Sigmoid colon (tissue), 7 donors: Measurements from ENCODE around the gene VPS13D. TPM values are rescaled to one million over a fixed set of nuclear protein-coding genes. Genes with fewer than 3 reads are reported as not detected.

ENCODE experiments used
- DNase-seq: peaks from one replicate; pipeline ENCODE4 v3.0.0-alpha.2; 2019
- H3K27ac ChIP-seq, 4 donors: fragments of 200-600 bp; sonication (generic); one replicate each; pipeline ENCODE4 v1.5.1; 2016 to 2019; ENCODE audit warnings: mild to moderate bottlenecking in 1 of 4
- H3K27me3 ChIP-seq, 3 donors: fragments of 200-600 bp; sonication (generic); one replicate each; pipeline ENCODE4 v1.5.1; 2019; ENCODE audit warnings: mild to moderate bottlenecking in 1 of 3
- H3K36me3 ChIP-seq, 4 donors: fragments of 200-600 bp; sonication (generic); one replicate each; pipeline ENCODE4 v1.5.1; 2016 to 2019
- H3K4me1 ChIP-seq, 4 donors: fragments of 200-600 bp; sonication (generic); one replicate each; pipeline ENCODE4 v1.5.1; 2017 to 2019
- H3K4me3 ChIP-seq, 4 donors: fragments of 200-600 bp; sonication (generic); one replicate each; pipeline ENCODE4 v1.5.1; 2017 to 2019; ENCODE audit warnings: mild to moderate bottlenecking in 2 of 4, moderate library complexity in 1 of 4
- H3K9me3 ChIP-seq, 4 donors: fragments of 200-600 bp in 3 of 4; sonication (generic) in 3 of 4; one replicate each; pipeline versions ENCODE4 v1.5.1 to v1.6.1; 2013 to 2019
- EP300 ChIP-seq, 4 donors: sonication (generic); formaldehyde crosslinking; IDR thresholded peaks; one replicate each; pipeline ENCODE4 v1.6.1; 2017; ENCODE audit warnings: antibody characterized with exemption in 4 of 4
- POLR2A ChIP-seq, 2 donors: fragments of 450-650 bp; IDR thresholded peaks; one replicate each; pipeline ENCODE4 v1.6.1; 2016; ENCODE audit warnings: antibody characterized with exemption in 2 of 2, mild to moderate bottlenecking in 2 of 2, moderate library complexity in 2 of 2
- POLR2AphosphoS5 ChIP-seq, 4 donors: sonication (generic); formaldehyde crosslinking; IDR thresholded peaks; one replicate each; pipeline ENCODE4 v1.6.1; 2017; ENCODE audit warnings: antibody characterized with exemption in 4 of 4
- WGBS, 2 donors: extraction: QIAGEN DNeasy Blood & Tissue Kit; methylation state at CpG; one replicate each; pipeline ENCODE4 v1.1.7; 2013; 5-methylcytosine and 5-hydroxymethylcytosine counted together
- intact Hi-C: fragments of 100-400 bp; cut with DNase I; formaldehyde crosslinking; loops from one replicate; pipeline ENCODE4 v1.15.1; 2023
- polyA plus RNA-seq, 3 donors: library from polyadenylated mRNA; stranded (reverse); fragments of 200-250 nt; gene quantifications; one replicate each; pipeline ENCODE4 v1.2.3, GENCODE V29; 2013
- total RNA-seq, 4 donors: library from RNA; depleted of rRNA; stranded (reverse); fragments of >200 nt; gene quantifications; one replicate each; pipeline ENCODE4 v1.1.0, GENCODE V29; 2016
- TF ChIP-seq, protein P1 (sequence below), 4 experiments: fragments of 450-650 bp in 3 of 4; fragments of 200-600 bp in 1 of 4; IDR thresholded peaks; one replicate each; pipeline ENCODE4 v1.5.1; 2016 to 2019; ENCODE audit warnings: antibody characterized with exemption in 4 of 4, mild to moderate bottlenecking in 3 of 4, moderate library complexity in 2 of 4
- donor health status: healthy with polysubstance abuse.
- donor health status: Bipolar disorder and iron deficiency.
- donor health status: healthy.

The VPS13D gene
- total and polyA plus RNA-seq, 7 donors = 7.6 to 90.8 (median 49.7) TPM

DNA sequence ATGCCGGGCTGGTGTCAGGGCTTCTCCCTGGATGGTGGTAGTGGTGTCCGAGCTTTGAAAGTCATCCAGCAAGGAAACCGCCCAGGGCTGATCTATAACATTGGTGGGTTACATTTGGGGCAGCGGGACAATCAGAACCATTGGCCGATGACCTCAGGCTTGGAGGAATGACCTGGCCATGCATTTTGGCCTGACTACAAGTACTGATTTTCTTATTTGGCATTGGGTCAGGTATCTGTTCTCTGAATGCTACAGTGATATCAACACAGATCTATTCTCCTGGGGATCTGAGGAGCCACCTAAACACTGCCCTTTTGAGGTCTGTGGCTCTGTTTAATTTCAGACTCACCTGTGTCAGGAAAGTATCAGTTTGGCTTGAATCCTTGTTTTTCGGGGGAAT lies 128.7 kb downstream of the VPS13D start:
- WGBS, 2 donors = 96 to 97% methylated on average over 6 of the region's 6 CpGs
- intact Hi-C loops = no loop called here
- no peak for DNase-seq
- TF ChIP-seq EP300 (IDR thresholded peaks at IDR 0.05) = no peak
- no peak for TF ChIP-seq POLR2A (IDR thresholded peaks at IDR 0.05)
- TF ChIP-seq POLR2AphosphoS5 (IDR thresholded peaks at IDR 0.05) = no peak
- TF ChIP-seq, protein P1, sequence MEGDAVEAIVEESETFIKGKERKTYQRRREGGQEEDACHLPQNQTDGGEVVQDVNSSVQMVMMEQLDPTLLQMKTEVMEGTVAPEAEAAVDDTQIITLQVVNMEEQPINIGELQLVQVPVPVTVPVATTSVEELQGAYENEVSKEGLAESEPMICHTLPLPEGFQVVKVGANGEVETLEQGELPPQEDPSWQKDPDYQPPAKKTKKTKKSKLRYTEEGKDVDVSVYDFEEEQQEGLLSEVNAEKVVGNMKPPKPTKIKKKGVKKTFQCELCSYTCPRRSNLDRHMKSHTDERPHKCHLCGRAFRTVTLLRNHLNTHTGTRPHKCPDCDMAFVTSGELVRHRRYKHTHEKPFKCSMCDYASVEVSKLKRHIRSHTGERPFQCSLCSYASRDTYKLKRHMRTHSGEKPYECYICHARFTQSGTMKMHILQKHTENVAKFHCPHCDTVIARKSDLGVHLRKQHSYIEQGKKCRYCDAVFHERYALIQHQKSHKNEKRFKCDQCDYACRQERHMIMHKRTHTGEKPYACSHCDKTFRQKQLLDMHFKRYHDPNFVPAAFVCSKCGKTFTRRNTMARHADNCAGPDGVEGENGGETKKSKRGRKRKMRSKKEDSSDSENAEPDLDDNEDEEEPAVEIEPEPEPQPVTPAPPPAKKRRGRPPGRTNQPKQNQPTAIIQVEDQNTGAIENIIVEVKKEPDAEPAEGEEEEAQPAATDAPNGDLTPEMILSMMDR (IDR thresholded peaks at IDR 0.05) = no peak
- peaks cover 0 to 18% (median 18%) of the 10 kb centered on the region in 4 donors for H3K4me1 ChIP-seq
- H3K27ac ChIP-seq = no peak overlapping the region
- no peaks in the 10 kb centered on the region for H3K27me3 ChIP-seq
- peaks cover 15 to 68% (median 23%) of the 10 kb centered on the region in 4 donors for H3K36me3 ChIP-seq
- H3K9me3 ChIP-seq = no peaks in the 10 kb centered on the region
- no peak overlapping the region for H3K4me3 ChIP-seq

DNA sequence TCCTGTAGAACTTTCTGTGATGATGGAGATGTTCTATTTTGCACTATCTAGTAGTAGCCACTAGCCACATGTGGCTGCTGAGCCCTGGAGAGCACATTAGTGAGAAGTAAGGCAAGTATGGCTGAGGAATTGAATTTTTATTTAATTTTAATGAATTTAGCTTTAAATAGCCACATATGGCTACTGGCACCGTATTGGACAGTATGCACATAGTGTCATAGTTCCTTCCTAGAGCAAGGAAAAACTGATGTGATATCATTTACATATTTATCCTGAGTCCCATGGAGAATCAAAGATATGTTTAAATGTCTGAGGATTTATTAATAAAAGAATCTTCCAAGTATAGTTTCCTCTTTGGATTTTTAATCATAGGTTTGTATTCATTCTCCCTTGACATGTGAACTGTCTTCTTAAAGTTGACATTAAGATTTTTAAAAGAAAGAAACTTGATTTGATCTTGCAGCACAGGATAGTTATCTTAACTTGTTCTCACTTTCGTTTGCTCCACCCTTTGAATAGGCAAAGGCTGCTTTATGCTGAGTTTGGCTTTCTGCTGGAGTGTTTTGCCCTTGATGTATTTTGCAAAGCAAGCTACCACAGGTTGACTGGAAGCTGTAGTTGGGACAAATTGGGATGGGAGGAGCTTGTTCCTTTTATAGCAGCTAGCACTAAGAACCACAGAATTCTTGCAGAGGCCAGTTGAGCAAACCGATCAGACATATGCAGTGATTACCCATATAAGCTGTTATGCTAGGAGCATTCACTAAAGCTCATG lies 129.7 kb downstream of the VPS13D start:
- no peak overlapping the region for H3K27ac ChIP-seq
- 64 to 81% methylated on average over 3 of the region's 3 CpGs for WGBS, 2 donors

DNA sequence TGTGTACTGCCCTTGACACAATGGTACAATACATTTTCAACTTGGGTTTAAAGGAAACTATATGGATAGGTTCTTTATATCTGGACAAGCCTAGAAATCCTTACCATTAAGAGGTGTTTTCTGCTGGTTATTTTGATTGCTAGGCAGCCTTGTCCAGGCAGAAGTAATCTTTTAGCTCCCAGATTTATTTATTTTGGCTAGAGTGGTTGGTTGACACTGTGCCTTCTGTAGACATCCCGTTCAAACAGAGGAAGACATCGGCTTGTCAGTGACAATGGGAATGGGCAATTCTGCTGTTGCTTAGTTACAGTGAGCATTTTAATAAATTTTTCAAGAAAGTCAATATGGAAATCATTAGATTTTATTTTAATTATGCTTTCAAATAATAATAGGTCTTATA lies 138.8 kb downstream of the VPS13D start:
- 60 to 75% methylated on average over 2 of the region's 2 CpGs for WGBS, 2 donors
- no peaks in the 10 kb centered on the region for H3K9me3 ChIP-seq
- TF ChIP-seq EP300 (IDR thresholded peaks at IDR 0.05) = no peak
- TF ChIP-seq, protein P1 (IDR thresholded peaks at IDR 0.05) = no peak
- no peak for TF ChIP-seq POLR2AphosphoS5 (IDR thresholded peaks at IDR 0.05)
- TF ChIP-seq POLR2A (IDR thresholded peaks at IDR 0.05) = no peak
- intact Hi-C loops = no loop called here
- no peaks in the 10 kb centered on the region for H3K27me3 ChIP-seq
- H3K27ac ChIP-seq = no peak overlapping the region
- DNase-seq = no peak
- H3K4me3 ChIP-seq = no peak overlapping the region
- H3K36me3 ChIP-seq = peaks cover 3 to 66% (median 29%) of the 10 kb centered on the region in 4 donors
- no peaks in the 10 kb centered on the region for H3K4me1 ChIP-seq

More for the DNA sequence above, 129.7 kb downstream of the VPS13D start:
- DNase-seq = no peak
- intact Hi-C loops = no loop called here
- Histone ChIP-seq H3K36me3 (peaks cover 15 to 71% (median 23%) of the 10 kb centered on the region in 4 donors), H3K9me3 (no peaks in the 10 kb centered on the region), H3K4me1 (peaks cover 0 to 18% (median 18%) of the 10 kb centered on the region in 4 donors), H3K27me3 (no peaks in the 10 kb centered on the region), H3K4me3 (no peak overlapping the region)
- TF ChIP-seq, protein P1 (IDR thresholded peaks at IDR 0.05) = no peak
- TF ChIP-seq POLR2AphosphoS5 (IDR thresholded peaks at IDR 0.05) (no peak), POLR2A (IDR thresholded peaks at IDR 0.05) (no peak), EP300 (IDR thresholded peaks at IDR 0.05) (no peak)

GRCh38 chr1:12369258-12369657 lies 139.4 kb downstream of the VPS13D start:
- Histone ChIP-seq H3K4me3 (no peak overlapping the region), H3K27ac (peak overlapping the region in 1 of 4 donors; percentile 38), H3K4me1 (no peaks in the 10 kb centered on the region), H3K9me3 (no peaks in the 10 kb centered on the region), H3K27me3 (no peaks in the 10 kb centered on the region), H3K36me3 (peaks cover 3 to 66% (median 28%) of the 10 kb centered on the region in 4 donors)
- WGBS, 2 donors = 93 to 95% methylated on average over 6 of the region's 6 CpGs
- no peak for DNase-seq
- intact Hi-C loops = no loop called here
- TF ChIP-seq POLR2AphosphoS5 (IDR thresholded peaks at IDR 0.05) (no peak), POLR2A (IDR thresholded peaks at IDR 0.05) (no peak), EP300 (IDR thresholded peaks at IDR 0.05) (no peak)
- TF ChIP-seq, protein P1 (IDR thresholded peaks at IDR 0.05) = no peak
